GM12878 (cell line): ENCODE results near the gene NFATC1. TPM values are rescaled to one million over a fixed set of nuclear protein-coding genes. Genes with fewer than 3 reads are reported as not detected.

Source experiments
- ATAC-seq: fragments of 200-7000 bp; cut with Tn5 transposase; 3 replicates; pipeline ENCODE4 v1.9.1; 2020; ENCODE audit warnings: mild to moderate bottlenecking, moderate library complexity
- BruUV-seq: library from RNA; stranded (reverse); fragments of 400-500 nt; replicated peaks from 2 replicates; lab custom pipeline; 2021; lab: Mats Ljungman, UMichigan
- CTCF ChIA-PET: fragments of 300-600 bp; sonication (Branson Sonifier 250); formaldehyde crosslinking; extraction: SDS; loops from one replicate; lab custom pipeline; 2021; ENCODE audit warnings: inconsistent platforms; lab: Yijun Ruan, JAX
- POLR2A ChIA-PET: fragments of 350-600 bp; formaldehyde crosslinking; extraction: SDS; loops from one replicate; lab custom pipeline; 2021; ENCODE audit warnings: inconsistent platforms; lab: Charles Lee
- RAD21 ChIA-PET: fragments of 300-600 bp; sonication (Branson Sonifier 250); formaldehyde crosslinking; loops from one replicate; lab custom pipeline; 2023; ENCODE audit warnings: antibody characterized with exemption; ENCODE audit not compliant: unreplicated experiment; lab: Charles Lee
- SMC1A ChIA-PET: fragments of 300-600 bp; sonication (Branson Sonifier 250); formaldehyde crosslinking; loops from one replicate; lab custom pipeline; 2023; ENCODE audit not compliant: unreplicated experiment, uncharacterized antibody; lab: Charles Lee
- DNase-seq: peaks from one replicate; pipeline ENCODE4 v3.0.0-alpha.2; 2011; ENCODE audit warnings: low read depth, low spot score
- FAIRE-seq: peaks from 3 replicates; lab custom pipeline; 2011; peaks lifted over from hg19 to GRCh38; lab: Jason Lieb, UNC
- H2AFZ ChIP-seq: 2 replicates; pipeline ENCODE4 v1.6.0; 2011; ENCODE audit warnings: low read depth, low read length, control low read depth; ENCODE audit not compliant: control insufficient read depth
- H3K27ac ChIP-seq: 2 replicates; pipeline ENCODE4 v1.5.1; 2011; ENCODE audit warnings: control low read depth; ENCODE audit not compliant: control insufficient read depth, insufficient read depth
- H3K27me3 ChIP-seq, 2 experiments: replicated peaks in 1 of 2; 2 replicates each; pipeline versions ENCODE4 v1.6.0 to v1.6.1; 2011; ENCODE audit warnings: low read length in 1 of 2; ENCODE audit not compliant: control insufficient read depth in 2 of 2, insufficient read depth in 2 of 2
- H3K36me3 ChIP-seq, 2 experiments: 2 replicates each; pipeline ENCODE4 v1.5.1; 2011; ENCODE audit warnings: low read length in 1 of 2; ENCODE audit not compliant: control insufficient read depth in 2 of 2, insufficient read depth in 2 of 2
- H3K4me1 ChIP-seq: 2 replicates; pipeline ENCODE4 v1.6.1; 2011; ENCODE audit warnings: mild to moderate bottlenecking, low read length, moderate library complexity, mixed read lengths; ENCODE audit not compliant: control insufficient read depth, insufficient read depth
- H3K4me2 ChIP-seq: 2 replicates; pipeline ENCODE4 v1.6.0; 2011; ENCODE audit warnings: control low read depth; ENCODE audit not compliant: control insufficient read depth, insufficient read depth
- H3K4me3 ChIP-seq: fragments of 200-600 bp; sonication (generic); 2 replicates; pipeline ENCODE4 v1.5.1; 2016
- H3K79me2 ChIP-seq: 2 replicates; pipeline ENCODE4 v1.6.0; 2011; ENCODE audit warnings: low read length; ENCODE audit not compliant: control insufficient read depth, insufficient read depth
- H3K9ac ChIP-seq: 2 replicates; pipeline ENCODE4 v1.8.0; 2011; ENCODE audit warnings: low read length, control low read depth, mixed read lengths; ENCODE audit not compliant: control insufficient read depth, insufficient read depth
- H3K9me3 ChIP-seq: replicated peaks from 3 replicates; pipeline ENCODE4 v1.5.1; 2011; ENCODE audit warnings: mild to moderate bottlenecking, low read length; ENCODE audit not compliant: control insufficient read depth, insufficient read depth
- H4K20me1 ChIP-seq: 2 replicates; pipeline ENCODE4 v1.6.0; 2011; ENCODE audit not compliant: control insufficient read depth, insufficient read depth
- ELK1 ChIP-seq: IDR thresholded peaks from 2 replicates; pipeline ENCODE4 v1.6.1; 2012; ENCODE audit warnings: low read depth, low read length, improper control_type of control experiment
- PAX8 ChIP-seq: fragments of 450-650 bp; IDR thresholded peaks from 2 replicates; pipeline ENCODE4 v1.6.1; 2017; ENCODE audit warnings: mild to moderate bottlenecking, moderate library complexity
- POU2F2 ChIP-seq: IDR thresholded peaks from 3 replicates; pipeline ENCODE4 v1.6.1; 2011; ENCODE audit warnings: low read depth, mild to moderate bottlenecking, low read length, borderline replicate concordance
- RFX5 ChIP-seq: IDR thresholded peaks from 2 replicates; pipeline ENCODE4 v1.6.1; 2011; ENCODE audit warnings: low read depth, low read length, improper control_type of control experiment
- WGBS: methylation state at CpG from one replicate; pipeline ENCODE4 v1.1.6; 2016; ENCODE audit warnings: low lambda C conversion rate; ENCODE audit not compliant: insufficient replicate concordance, insufficient coverage; ENCODE audit errors: missing lambda C conversion rate; 5-methylcytosine and 5-hydroxymethylcytosine counted together
- in situ Hi-C: fragments of 300-500 bp; cut with MboI; formaldehyde crosslinking; loops from 9 replicates; pipeline ENCODE4 v1.14.3; 2018; ENCODE audit warnings: mixed read lengths
- intact Hi-C: fragments of 100-400 bp; cut with micrococcal nuclease; formaldehyde crosslinking; loops from one replicate; pipeline ENCODE4 v1.14.2; 2022; ENCODE audit not compliant: unreplicated experiment
- polyA plus RNA-seq, 11 experiments: library from polyadenylated mRNA; depleted of rRNA in 4 of 11; unstranded in 6 of 11; stranded (reverse) in 5 of 11; fragments of >200 nt; fragmentation: Nextera tagmentation in 4 of 11; fragmentation: Illumina TruSeq in 1 of 11; extraction: Ambion mirVana in 4 of 11; extraction: Trizol in 1 of 11; gene quantifications; 1 replicate in 1 of 11; 2 replicates in 10 of 11; pipeline versions ENCODE4 v1.2.1 to v1.2.3, GENCODE V29; 2011 to 2016; ENCODE audit warnings: inconsistent platforms in 2 of 11, missing spikeins in 2 of 11, low read depth in 1 of 11
- total RNA-seq, 4 experiments: library from RNA; depleted of rRNA in 3 of 4; stranded (reverse); fragments of >200 nt in 3 of 4; fragmentation: Illumina TruSeq in 1 of 4; extraction: Trizol in 1 of 4; gene quantifications; 2 replicates each; pipeline versions ENCODE4 v1.2.1 to v1.2.3, GENCODE V29; 2013 to 2021

The NFATC1 gene
- total and polyA plus RNA-seq, 10 of the 15 experiments (the other 5 are each of a cell fraction or from before 2014, with no cell fraction given), result 0.84 to 20.8 (median 5.1) TPM

DNA sequence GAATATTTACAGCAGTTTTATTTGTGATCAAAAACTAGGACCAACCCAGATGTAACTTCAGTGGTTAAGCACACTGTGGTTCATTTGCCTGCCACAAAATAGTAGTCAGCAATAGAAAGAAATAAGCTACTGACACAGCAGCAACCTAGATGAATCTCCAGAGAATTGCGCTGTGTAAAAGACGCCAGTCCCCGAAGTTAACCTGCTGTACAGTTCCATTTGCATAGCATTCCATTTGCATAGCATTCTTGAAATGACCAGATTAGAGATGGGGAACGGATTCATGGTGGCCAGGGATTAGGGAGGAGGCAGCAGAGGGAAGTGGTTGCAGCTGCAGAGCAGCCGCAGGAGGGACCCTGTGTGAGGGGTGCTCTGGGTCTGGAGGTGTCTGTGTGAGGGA lies 39.3 kb upstream of the NFATC1 start (continued):
- TF ChIP-seq ELK1 (no peak), POU2F2 (peak; percentile 96)

- Histone ChIP-seq H3K9me3 (no peaks in the 10 kb centered on the region), H3K4me2 (no peak overlapping the region), H3K79me2 (no peaks in the 10 kb centered on the region), H3K27me3 (no peaks in the 10 kb centered on the region), H4K20me1 (no peaks in the 10 kb centered on the region), H3K9ac (no peak overlapping the region), H3K4me1 (peaks cover 7% of the 10 kb centered on the region), H3K27ac (no peak overlapping the region), H2AFZ (no peak overlapping the region), H3K36me3 (peaks cover 0 to 5% of the 10 kb centered on the region in 2 experiments; a peak in 3 of 4 replicates), H3K4me3 (no peak overlapping the region)
- TF ChIP-seq PAX8 (no peak), RFX5 (no peak)
- CTCF ChIA-PET, result interaction anchor here (0.9 to 1.4 kb wide), 3 partner anchors 10 to 17 kb away, joined by 3 to 4 read pairs (median 3); no protein-coding TSS in a partner anchor
- POLR2A ChIA-PET, result no interaction called here
- no peak for DNase-seq
- SMC1A ChIA-PET, result interaction anchor here (0.6 to 1.3 kb wide), 3 partner anchors 10 to 12 kb away, joined by 3 to 5 read pairs (median 3); no protein-coding TSS in a partner anchor
- 98% methylated on average over 12 of the region's 12 CpGs for WGBS
- in situ Hi-C loops, result no loop called here
- RAD21 ChIA-PET, result no interaction called here
- no peak for ATAC-seq
- no TSS peak for BruUV-seq
- no peak for FAIRE-seq
- intact Hi-C loops, result no loop called here
These were observed 34.8 kb upstream of the NFATC1 start for GRCh38 chr18:79360933-79361332.
